Lower lobe of right lung (tissue), 2 donors: Measurements from ENCODE around the gene GAD2. TPM values are rescaled to one million over a fixed set of nuclear protein-coding genes. Genes with fewer than 3 reads are reported as not detected.
"Not testable (repeated sequence)": the region's sequence is repeated elsewhere in the genome, so short reads cannot be mapped to it uniquely, and the experiment has no call there.

Experiments
- ATAC-seq, 2 donors: fragments of 200-7000 bp; cut with Tn5 transposase; one replicate each; pipeline ENCODE4 v1.9.1; 2020 to 2022; ENCODE audit warnings: mild to moderate bottlenecking in 2 of 2, moderate library complexity in 2 of 2
- DNase-seq: peaks from one replicate; pipeline ENCODE4 v3.0.0-alpha.2; 2020
- H3K27ac ChIP-seq: fragments of 200-600 bp; one replicate; pipeline ENCODE4 v1.8.0; 2022
- H3K27me3 ChIP-seq: fragments of 200-600 bp; one replicate; pipeline ENCODE4 v1.8.0; 2022; ENCODE audit warnings: low read depth
- H3K36me3 ChIP-seq: fragments of 200-600 bp; one replicate; pipeline ENCODE4 v1.8.0; 2022; ENCODE audit warnings: mild to moderate bottlenecking
- H3K4me1 ChIP-seq: fragments of 200-600 bp; one replicate; pipeline ENCODE4 v1.8.0; 2022
- H3K4me3 ChIP-seq: fragments of 200-600 bp; one replicate; pipeline ENCODE4 v1.8.0; 2022; ENCODE audit warnings: mild to moderate bottlenecking
- H3K9me3 ChIP-seq: fragments of 200-600 bp; one replicate; pipeline ENCODE4 v1.8.0; 2022
- intact Hi-C: fragments of 100-400 bp; cut with DNase I; formaldehyde crosslinking; loops from one replicate; pipeline ENCODE4 v1.11.0; 2022
- total RNA-seq: library from RNA; stranded (reverse); fragmentation: NEBNext Ultra II Directional; extraction: Animal tissue kit (Norgen Biotek cat#: 25700); gene quantifications from one replicate; pipeline ENCODE4 v1.2.1, GENCODE V29; 2021
- TF ChIP-seq, protein P1 (sequence below): fragments of 200-600 bp; IDR thresholded peaks from one replicate; pipeline ENCODE4 v1.8.0; 2022; ENCODE audit warnings: antibody characterized with exemption, mild to moderate bottlenecking
- donor health status: DM: no; HTN: yes; CAD: no; lungs with severe emphysema.

The GAD2 gene
- total RNA-seq, 1 donor from 2014 or later: not detected

DNA sequence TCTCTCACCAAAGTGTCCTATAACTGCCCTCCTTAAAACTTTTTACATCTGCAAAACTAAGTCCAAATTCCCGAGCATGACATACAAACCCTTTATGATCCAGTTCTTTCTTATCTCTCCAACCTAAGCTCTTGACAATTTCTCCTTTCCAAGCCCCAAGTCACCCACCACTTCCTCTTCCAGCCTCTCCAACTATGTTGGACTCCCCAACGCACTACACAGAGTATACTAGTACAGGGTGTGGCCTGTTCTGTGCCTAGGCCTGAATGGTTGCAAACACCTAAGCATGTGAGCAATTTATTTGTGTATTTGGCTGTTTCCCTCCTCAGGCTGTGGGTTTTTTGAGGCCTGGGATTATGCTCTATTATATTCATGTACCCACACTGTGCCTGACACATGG, 120.4 kb downstream of the GAD2 start:
- no peak for DNase-seq
- H3K4me1 ChIP-seq: no peaks in the 10 kb centered on the region
- H3K4me3 ChIP-seq: no peak overlapping the region
- no peaks in the 10 kb centered on the region for H3K9me3 ChIP-seq
- TF ChIP-seq, protein P1, sequence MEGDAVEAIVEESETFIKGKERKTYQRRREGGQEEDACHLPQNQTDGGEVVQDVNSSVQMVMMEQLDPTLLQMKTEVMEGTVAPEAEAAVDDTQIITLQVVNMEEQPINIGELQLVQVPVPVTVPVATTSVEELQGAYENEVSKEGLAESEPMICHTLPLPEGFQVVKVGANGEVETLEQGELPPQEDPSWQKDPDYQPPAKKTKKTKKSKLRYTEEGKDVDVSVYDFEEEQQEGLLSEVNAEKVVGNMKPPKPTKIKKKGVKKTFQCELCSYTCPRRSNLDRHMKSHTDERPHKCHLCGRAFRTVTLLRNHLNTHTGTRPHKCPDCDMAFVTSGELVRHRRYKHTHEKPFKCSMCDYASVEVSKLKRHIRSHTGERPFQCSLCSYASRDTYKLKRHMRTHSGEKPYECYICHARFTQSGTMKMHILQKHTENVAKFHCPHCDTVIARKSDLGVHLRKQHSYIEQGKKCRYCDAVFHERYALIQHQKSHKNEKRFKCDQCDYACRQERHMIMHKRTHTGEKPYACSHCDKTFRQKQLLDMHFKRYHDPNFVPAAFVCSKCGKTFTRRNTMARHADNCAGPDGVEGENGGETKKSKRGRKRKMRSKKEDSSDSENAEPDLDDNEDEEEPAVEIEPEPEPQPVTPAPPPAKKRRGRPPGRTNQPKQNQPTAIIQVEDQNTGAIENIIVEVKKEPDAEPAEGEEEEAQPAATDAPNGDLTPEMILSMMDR: no peak
- ATAC-seq: peak; percentile 54 to 67
- no peaks in the 10 kb centered on the region for H3K36me3 ChIP-seq
- H3K27ac ChIP-seq: no peak overlapping the region
- H3K27me3 ChIP-seq: no peaks in the 10 kb centered on the region
- intact Hi-C loops: loop anchor here (10.0 kb wide), 1 partner anchor 218 kb away; no protein-coding TSS in a partner anchor

GRCh38 chr10:26341701-26342100, 125.1 kb downstream of the GAD2 start:
- no peak overlapping the region for H3K4me3 ChIP-seq
- no peak for ATAC-seq
- H3K27me3 ChIP-seq: no peaks in the 10 kb centered on the region
- intact Hi-C loops: no loop called here
- DNase-seq: no peak
- H3K27ac ChIP-seq: no peak overlapping the region
- no peaks in the 10 kb centered on the region for H3K4me1 ChIP-seq
- H3K36me3 ChIP-seq: no peaks in the 10 kb centered on the region
- TF ChIP-seq, protein P1: no peak
- H3K9me3 ChIP-seq: no peaks in the 10 kb centered on the region

GRCh38 chr10:26348821-26349417, 132.3 kb downstream of the GAD2 start:
- ATAC-seq, H3K9me3 ChIP-seq, H3K27me3 ChIP-seq, intact Hi-C loops, H3K4me3 ChIP-seq, DNase-seq, H3K36me3 ChIP-seq, H3K4me1 ChIP-seq, H3K27ac ChIP-seq: not testable (repeated sequence)

Other genes starting within 250 kb of the GAD2 start
- gene APBB1IP, start 221.6 kb downstream of the GAD2 start, total RNA-seq: 36.8 TPM